CD4-positive, alpha-beta T cell (primary cell): ENCODE measurements around the gene MBOAT2. TPM values are rescaled to one million over a fixed set of nuclear protein-coding genes. Genes with fewer than 3 reads are reported as not detected.

Experiments
- ATAC-seq: fragments of 200-7000 bp; cut with Tn5 transposase; one replicate; pipeline ENCODE4 v1.10.0; 2022; ENCODE audit warnings: mild to moderate bottlenecking; ENCODE audit not compliant: poor library complexity
- CTCF ChIA-PET: fragments of 350-600 bp; sonication (Branson Sonifier 250); formaldehyde crosslinking; loops from one replicate; lab custom pipeline; 2021; ENCODE audit warnings: antibody characterized with exemption, inconsistent platforms; lab: Charles Lee
- POLR2A ChIA-PET: fragments of 350-600 bp; sonication (Branson Sonifier 250); formaldehyde crosslinking; loops from one replicate; lab custom pipeline; 2021; ENCODE audit warnings: antibody characterized with exemption, inconsistent platforms; lab: Charles Lee
- DNase-seq, 14 experiments: peaks; one replicate each; pipeline ENCODE4 v3.0.0-alpha.2; 2013 to 2020; ENCODE audit warnings: mixed read lengths in 2 of 14
- H3K27ac ChIP-seq, 2 donors: one replicate each; pipeline versions ENCODE4 v1.5.1 to v1.7.0; 2013; ENCODE audit warnings: low read length in 2 of 2, low read depth in 1 of 2, mild to moderate bottlenecking in 1 of 2
- H3K27me3 ChIP-seq, 2 experiments: 1 replicate in 1 of 2; 2 replicates in 1 of 2; pipeline versions ENCODE4 v1.6.1 to v1.7.0; 2013; ENCODE audit warnings: low read length in 2 of 2, control low read depth in 1 of 2, mild to moderate bottlenecking in 1 of 2, moderate library complexity in 1 of 2; ENCODE audit not compliant: insufficient read depth in 2 of 2, control insufficient read depth in 1 of 2
- H3K36me3 ChIP-seq: one replicate; pipeline ENCODE4 v1.6.1; 2013; ENCODE audit warnings: low read length, control low read depth; ENCODE audit not compliant: insufficient read depth
- H3K4me1 ChIP-seq: one replicate; pipeline ENCODE4 v1.6.1; 2013; ENCODE audit warnings: low read length, control low read depth; ENCODE audit not compliant: insufficient read depth
- H3K4me3 ChIP-seq: one replicate; pipeline ENCODE4 v1.5.1; 2013; ENCODE audit warnings: mild to moderate bottlenecking, low read length, moderate library complexity
- H3K9me3 ChIP-seq, 2 experiments: 1 replicate in 1 of 2; 2 replicates in 1 of 2; pipeline versions ENCODE4 v1.6.1 to v1.7.0; 2013; ENCODE audit warnings: low read length in 2 of 2, mild to moderate bottlenecking in 2 of 2, control low read depth in 1 of 2, moderate library complexity in 1 of 2; ENCODE audit not compliant: control insufficient read depth in 1 of 2, insufficient read depth in 1 of 2
- H3K27ac Mint-ChIP-seq: one replicate; pipeline ENCODE4 v1.8.0; 2020; ENCODE audit warnings: mixed read lengths
- H3K27me3 Mint-ChIP-seq: one replicate; pipeline ENCODE4 v1.8.0; 2021; ENCODE audit warnings: mixed read lengths
- H3K36me3 Mint-ChIP-seq: one replicate; pipeline ENCODE4 v1.8.0; 2021; ENCODE audit warnings: low read depth, mixed read lengths
- H3K4me1 Mint-ChIP-seq: one replicate; pipeline ENCODE4 v1.8.0; 2021; ENCODE audit warnings: low read depth, mixed read lengths
- H3K4me3 Mint-ChIP-seq: one replicate; pipeline ENCODE4 v1.8.0; 2020; ENCODE audit warnings: mild to moderate bottlenecking, mixed read lengths
- H3K9me3 Mint-ChIP-seq: one replicate; pipeline ENCODE4 v1.8.0; 2020; ENCODE audit warnings: mixed read lengths
- CTCF ChIP-seq: fragments of 200-600 bp; IDR thresholded peaks from one replicate; pipeline ENCODE4 v1.8.0; 2022; ENCODE audit warnings: antibody characterized with exemption, mild to moderate bottlenecking
- intact Hi-C, 2 experiments: fragments of 100-400 bp; cut with DNase I in 1 of 2; cut with micrococcal nuclease in 1 of 2; formaldehyde crosslinking; loops; one replicate each; pipeline versions ENCODE4 v1.15.1 to v1.9.0; 2023 to 2025; cut with DNase I, micrococcal nuclease
- total RNA-seq, 174 experiments: library from RNA in 2 of 174; stranded (reverse) in 2 of 174; gene quantifications; one replicate each; pipeline ENCODE4 v1.2.3 and lab custom pipeline; 2021 to 2026

The MBOAT2 gene
- total RNA-seq, 2 experiments from 2014 or later, result 1.9 to 2.0 TPM

- Mint-ChIP-seq H3K4me1 (no peaks in the 10 kb centered on the region), H3K36me3 (no peaks in the 10 kb centered on the region), H3K9me3 (peaks cover 3% of the 10 kb centered on the region), H3K27ac (no peak overlapping the region), H3K4me3 (no peak overlapping the region), H3K27me3 (no peaks in the 10 kb centered on the region)
- POLR2A ChIA-PET, result no interaction called here
- intact Hi-C loops, result no loop called here
- Histone ChIP-seq H3K9me3 (no peaks in the 10 kb centered on the region), H3K27ac (no peak overlapping the region), H3K4me3 (no peak overlapping the region), H3K36me3 (no peaks in the 10 kb centered on the region), H3K27me3 (no peaks in the 10 kb centered on the region), H3K4me1 (no peaks in the 10 kb centered on the region)
- no peak for TF ChIP-seq CTCF
- no peak for DNase-seq
- CTCF ChIA-PET, result no interaction called here
- no peak for ATAC-seq
These were observed 121.4 kb downstream of the MBOAT2 start for GRCh38 chr2:8882094-8882493.

GRCh38 chr2:8877894-8878293 is 125.6 kb downstream of the MBOAT2 start:
- Histone ChIP-seq H3K4me3 (no peak overlapping the region), H3K4me1 (no peaks in the 10 kb centered on the region), H3K36me3 (no peaks in the 10 kb centered on the region), H3K27ac (no peak overlapping the region), H3K9me3 (no peaks in the 10 kb centered on the region), H3K27me3 (no peaks in the 10 kb centered on the region)
- no peaks in the 10 kb centered on the region for H3K9me3 Mint-ChIP-seq
- no peak for TF ChIP-seq CTCF
- H3K27me3 Mint-ChIP-seq, result no peaks in the 10 kb centered on the region
- no peak overlapping the region for H3K27ac Mint-ChIP-seq
- no peak overlapping the region for H3K4me3 Mint-ChIP-seq
- POLR2A ChIA-PET, result no interaction called here
- no peak for ATAC-seq
- no peak for DNase-seq
- CTCF ChIA-PET, result no interaction called here
- no peaks in the 10 kb centered on the region for H3K36me3 Mint-ChIP-seq
- H3K4me1 Mint-ChIP-seq, result no peaks in the 10 kb centered on the region
- intact Hi-C loops, result loop anchor here in 1 of 2 experiments (10.0 kb wide), 1 partner anchor 237 kb away; no protein-coding TSS in a partner anchor

- Histone ChIP-seq H3K4me1 (no peaks in the 10 kb centered on the region), H3K4me3 (no peak overlapping the region), H3K9me3 (no peaks in the 10 kb centered on the region), H3K27me3 (no peaks in the 10 kb centered on the region), H3K27ac (no peak overlapping the region), H3K36me3 (no peaks in the 10 kb centered on the region)
- no peak for DNase-seq
- Mint-ChIP-seq H3K27ac (no peak overlapping the region), H3K4me1 (no peaks in the 10 kb centered on the region), H3K36me3 (no peaks in the 10 kb centered on the region), H3K9me3 (no peaks in the 10 kb centered on the region), H3K27me3 (no peaks in the 10 kb centered on the region), H3K4me3 (no peak overlapping the region)
- TF ChIP-seq CTCF, result no peak
- ChIA-PET CTCF (no interaction called here), POLR2A (no interaction called here)
- intact Hi-C loops, result loop anchor here in 1 of 2 experiments (10.0 kb wide), 1 partner anchor 237 kb away; no protein-coding TSS in a partner anchor
- no peak for ATAC-seq
These were observed 126.2 kb downstream of the MBOAT2 start for GRCh38 chr2:8877332-8877731.
